GM19240 (cell line): ENCODE measurements around the gene PAK3.

Experiments used
- DNase-seq: peaks from one replicate; pipeline ENCODE4 v3.0.0; 2011; ENCODE audit warnings: low spot score; ENCODE audit not compliant: insufficient read length

PAK3 gene

GRCh38 chrX:111131572-111131971 lies 35.6 kb downstream of the PAK3 start:
- no peak for DNase-seq

- DNase-seq: no peak
Measured at GRCh38 chrX:111133389-111133788, 37.4 kb downstream of the PAK3 start.

- no peak for DNase-seq
Measured at GRCh38 chrX:111145878-111146277, 49.9 kb downstream of the PAK3 start.

- no peak for DNase-seq
Measured at GRCh38 chrX:111151764-111152163, 55.8 kb downstream of the PAK3 start.

GRCh38 chrX:111159232-111159631 lies 63.2 kb downstream of the PAK3 start:
- DNase-seq: no peak

- DNase-seq: no peak
Measured at GRCh38 chrX:111164728-111165127, 68.7 kb downstream of the PAK3 start.

- no peak for DNase-seq
Measured at GRCh38 chrX:111165902-111166301, 69.9 kb downstream of the PAK3 start.

GRCh38 chrX:111167334-111167733 lies 71.3 kb downstream of the PAK3 start:
- no peak for DNase-seq

GRCh38 chrX:111168314-111168713 lies 72.3 kb downstream of the PAK3 start:
- no peak for DNase-seq

- no peak for DNase-seq
Measured at GRCh38 chrX:111169141-111169540, 73.2 kb downstream of the PAK3 start.

- no peak for DNase-seq
Measured at GRCh38 chrX:111170017-111170416, 74.0 kb downstream of the PAK3 start.

GRCh38 chrX:111180750-111181240 lies 84.8 kb downstream of the PAK3 start:
- DNase-seq: no peak

- DNase-seq: no peak
Measured at GRCh38 chrX:111181951-111182350, 86.0 kb downstream of the PAK3 start.

GRCh38 chrX:111182997-111183396 lies 87.0 kb downstream of the PAK3 start:
- no peak for DNase-seq

- DNase-seq: no peak
Measured at GRCh38 chrX:111191598-111191997, 95.6 kb downstream of the PAK3 start.

GRCh38 chrX:111199505-111199904 lies 103.5 kb downstream of the PAK3 start:
- no peak for DNase-seq

- DNase-seq: no peak
Measured at GRCh38 chrX:111200327-111200726, 104.3 kb downstream of the PAK3 start.

- no peak for DNase-seq
Measured at GRCh38 chrX:111207851-111208250, 111.9 kb downstream of the PAK3 start.

- DNase-seq: no peak
Measured at GRCh38 chrX:111216293-111216801, 120.4 kb downstream of the PAK3 start.

GRCh38 chrX:111244235-111244750 lies 148.3 kb downstream of the PAK3 start:
- DNase-seq: no peak

GRCh38 chrX:111254896-111255693 lies 159.1 kb downstream of the PAK3 start:
- DNase-seq: no peak

- no peak for DNase-seq
Measured at GRCh38 chrX:111257733-111258132, 161.7 kb downstream of the PAK3 start.

GRCh38 chrX:111259559-111259958 lies 163.6 kb downstream of the PAK3 start:
- no peak for DNase-seq
